Panc1 (cell line): ENCODE results near the gene AKT1.

Experiments used
- CTCF ChIP-seq: fragments of 450-650 bp; IDR thresholded peaks from 2 replicates; pipeline ENCODE4 v1.5.1; 2017; ENCODE audit warnings: mild to moderate bottlenecking
- POLR2AphosphoS5 ChIP-seq: IDR thresholded peaks from 2 replicates; pipeline ENCODE4 v1.6.1; 2012; ENCODE audit warnings: mild to moderate bottlenecking, low read depth, low read length, moderate library complexity
- REST ChIP-seq, 2 experiments: IDR thresholded peaks; 2 replicates each; pipeline ENCODE4 v1.6.1; 2011 to 2012; ENCODE audit warnings: low read depth in 2 of 2, control low read depth in 1 of 2, low read length in 1 of 2, mild to moderate bottlenecking in 1 of 2, moderate library complexity in 1 of 2; ENCODE audit not compliant: insufficient read depth in 1 of 2
- SIN3A ChIP-seq: IDR thresholded peaks from 2 replicates; pipeline ENCODE4 v1.6.1; 2012; ENCODE audit warnings: low read depth, mild to moderate bottlenecking, low read length, moderate library complexity, borderline replicate concordance; ENCODE audit not compliant: insufficient read depth
- TCF7L2 ChIP-seq: IDR thresholded peaks from 2 replicates; pipeline ENCODE4 v1.6.1; 2011; ENCODE audit warnings: mild to moderate bottlenecking, low read depth, low read length, inconsistent platforms

GRCh38 chr14:104774453-104775072 is 21.0 kb downstream of the AKT1 start:
- TF ChIP-seq CTCF (no peak), SIN3A (no peak), POLR2AphosphoS5 (no peak), REST (IDR thresholded peaks at IDR 0.05; ENCODE audit: insufficient read depth in 1 of 2, low read depth in 2 of 2, low read length in 1 of 2) (no peak), TCF7L2 (no peak)
